Measurements from ENCODE around the gene PDIK1L. TPM values are rescaled to one million over a fixed set of nuclear protein-coding genes. Genes with fewer than 3 reads are reported as not detected.

Gene PDIK1L
- total and polyA plus RNA-seq, 9 of the 15 experiments (the other 6 are each of a cell fraction or from before 2014, with no cell fraction given) = 12.8 to 30.2 (median 21.5) TPM

DNA sequence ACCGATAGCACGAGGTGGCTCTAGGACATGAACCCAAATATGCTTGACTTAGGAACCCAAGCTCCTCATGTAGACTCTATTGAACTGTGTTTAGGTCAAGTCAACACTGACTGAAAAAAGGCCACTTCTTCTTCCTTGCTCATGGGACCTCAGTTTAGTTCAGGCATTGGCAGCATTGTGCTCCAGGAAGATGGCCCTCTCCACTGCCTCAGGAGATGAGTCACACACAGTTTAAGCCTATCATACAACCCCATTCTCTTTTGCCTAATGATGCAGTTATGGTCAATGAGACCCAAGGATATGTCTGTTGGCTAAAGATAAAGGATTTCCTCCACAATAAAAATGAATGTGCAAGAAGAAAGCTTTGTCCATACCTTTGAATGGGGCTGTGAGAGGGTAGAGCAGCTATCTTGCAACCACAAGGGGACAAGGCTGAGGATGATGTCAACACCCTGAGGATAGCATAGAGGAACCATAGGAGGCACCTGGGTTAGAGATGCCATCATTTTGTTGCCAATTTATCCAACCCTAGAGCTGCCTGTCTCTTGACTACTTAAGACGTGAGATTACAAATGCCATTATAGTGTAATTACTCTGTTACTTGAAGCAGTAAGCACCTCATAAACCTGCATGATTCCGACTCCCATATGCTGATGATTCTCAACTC, 41.2 kb upstream of the PDIK1L start (continued):
- TF ChIP-seq, protein P1, sequence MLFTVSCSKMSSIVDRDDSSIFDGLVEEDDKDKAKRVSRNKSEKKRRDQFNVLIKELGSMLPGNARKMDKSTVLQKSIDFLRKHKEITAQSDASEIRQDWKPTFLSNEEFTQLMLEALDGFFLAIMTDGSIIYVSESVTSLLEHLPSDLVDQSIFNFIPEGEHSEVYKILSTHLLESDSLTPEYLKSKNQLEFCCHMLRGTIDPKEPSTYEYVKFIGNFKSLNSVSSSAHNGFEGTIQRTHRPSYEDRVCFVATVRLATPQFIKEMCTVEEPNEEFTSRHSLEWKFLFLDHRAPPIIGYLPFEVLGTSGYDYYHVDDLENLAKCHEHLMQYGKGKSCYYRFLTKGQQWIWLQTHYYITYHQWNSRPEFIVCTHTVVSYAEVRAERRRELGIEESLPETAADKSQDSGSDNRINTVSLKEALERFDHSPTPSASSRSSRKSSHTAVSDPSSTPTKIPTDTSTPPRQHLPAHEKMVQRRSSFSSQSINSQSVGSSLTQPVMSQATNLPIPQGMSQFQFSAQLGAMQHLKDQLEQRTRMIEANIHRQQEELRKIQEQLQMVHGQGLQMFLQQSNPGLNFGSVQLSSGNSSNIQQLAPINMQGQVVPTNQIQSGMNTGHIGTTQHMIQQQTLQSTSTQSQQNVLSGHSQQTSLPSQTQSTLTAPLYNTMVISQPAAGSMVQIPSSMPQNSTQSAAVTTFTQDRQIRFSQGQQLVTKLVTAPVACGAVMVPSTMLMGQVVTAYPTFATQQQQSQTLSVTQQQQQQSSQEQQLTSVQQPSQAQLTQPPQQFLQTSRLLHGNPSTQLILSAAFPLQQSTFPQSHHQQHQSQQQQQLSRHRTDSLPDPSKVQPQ (CRISPR knock-in tag; IDR thresholded peaks at IDR 0.05; ENCODE audit: borderline replicate concordance) = no peak
- no peak for TF ChIP-seq ZC3H8 (IDR thresholded peaks at IDR 0.05)
- no peak for TF ChIP-seq ZNF785 (CRISPR knock-in tag; IDR thresholded peaks at IDR 0.05)
- TF ChIP-seq, protein P2, sequence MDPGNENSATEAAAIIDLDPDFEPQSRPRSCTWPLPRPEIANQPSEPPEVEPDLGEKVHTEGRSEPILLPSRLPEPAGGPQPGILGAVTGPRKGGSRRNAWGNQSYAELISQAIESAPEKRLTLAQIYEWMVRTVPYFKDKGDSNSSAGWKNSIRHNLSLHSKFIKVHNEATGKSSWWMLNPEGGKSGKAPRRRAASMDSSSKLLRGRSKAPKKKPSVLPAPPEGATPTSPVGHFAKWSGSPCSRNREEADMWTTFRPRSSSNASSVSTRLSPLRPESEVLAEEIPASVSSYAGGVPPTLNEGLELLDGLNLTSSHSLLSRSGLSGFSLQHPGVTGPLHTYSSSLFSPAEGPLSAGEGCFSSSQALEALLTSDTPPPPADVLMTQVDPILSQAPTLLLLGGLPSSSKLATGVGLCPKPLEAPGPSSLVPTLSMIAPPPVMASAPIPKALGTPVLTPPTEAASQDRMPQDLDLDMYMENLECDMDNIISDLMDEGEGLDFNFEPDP (CRISPR knock-in tag; IDR thresholded peaks at IDR 0.05) = no peak
- peak; percentile 75 for TF ChIP-seq ATF6 (CRISPR knock-in tag; IDR thresholded peaks at IDR 0.05)
- no peak for TF ChIP-seq SRSF3 (IDR thresholded peaks at IDR 0.05; ENCODE audit: insufficient read depth, low read length)
- no peak for TF ChIP-seq SNIP1 (IDR thresholded peaks at IDR 0.05; ENCODE audit: low read depth)
- no peak for TF ChIP-seq RBM15 (IDR thresholded peaks at IDR 0.05; ENCODE audit: insufficient read depth, low read length)
- no peak for TF ChIP-seq OTX1 (CRISPR knock-in tag; IDR thresholded peaks at IDR 0.05)
- TF ChIP-seq LEF1 (IDR thresholded peaks at IDR 0.05) = peak; percentile 97
- TF ChIP-seq ZNF175 (CRISPR knock-in tag; IDR thresholded peaks at IDR 0.05; ENCODE audit: low read depth) = peak; percentile 99
- TF ChIP-seq, protein P3, sequence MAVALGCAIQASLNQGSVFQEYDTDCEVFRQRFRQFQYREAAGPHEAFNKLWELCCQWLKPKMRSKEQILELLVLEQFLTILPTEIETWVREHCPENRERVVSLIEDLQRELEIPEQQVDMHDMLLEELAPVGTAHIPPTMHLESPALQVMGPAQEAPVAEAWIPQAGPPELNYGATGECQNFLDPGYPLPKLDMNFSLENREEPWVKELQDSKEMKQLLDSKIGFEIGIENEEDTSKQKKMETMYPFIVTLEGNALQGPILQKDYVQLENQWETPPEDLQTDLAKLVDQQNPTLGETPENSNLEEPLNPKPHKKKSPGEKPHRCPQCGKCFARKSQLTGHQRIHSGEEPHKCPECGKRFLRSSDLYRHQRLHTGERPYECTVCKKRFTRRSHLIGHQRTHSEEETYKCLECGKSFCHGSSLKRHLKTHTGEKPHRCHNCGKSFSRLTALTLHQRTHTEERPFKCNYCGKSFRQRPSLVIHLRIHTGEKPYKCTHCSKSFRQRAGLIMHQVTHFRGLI (CRISPR knock-in tag; IDR thresholded peaks at IDR 0.05) = no peak
- peak; percentile 80 for TF ChIP-seq EP400 (IDR thresholded peaks at IDR 0.05)
- no peak; the same call in 1 of the 2 replicates for TF ChIP-seq BRD4 (IDR thresholded peaks at IDR 0.05)
- TF ChIP-seq ELK1 (CRISPR knock-in tag; IDR thresholded peaks at IDR 0.05) = no peak
- peak; percentile 93 for TF ChIP-seq ZNF584 (CRISPR knock-in tag; IDR thresholded peaks at IDR 0.05; ENCODE audit: low read depth)
- TF ChIP-seq ESRRA (IDR thresholded peaks at IDR 0.05; ENCODE audit: borderline replicate concordance, low read depth) = peak; percentile 81; the same call in 1 of the 2 replicates
- no peak for TF ChIP-seq TCF7L2 (IDR thresholded peaks at IDR 0.05; ENCODE audit: low read depth, low read length)
